GM06990 (cell line): ENCODE data around the gene LRBA.
"Not testable (repeated sequence)": the region's sequence is repeated elsewhere in the genome, so short reads cannot be mapped to it uniquely, and the experiment has no call there.

ENCODE experiments used
- DNase-seq: peaks from one replicate; pipeline ENCODE4 v3.0.0-alpha.2; 2011; ENCODE audit not compliant: insufficient read length; ENCODE audit errors: extremely low read depth
- H3K27me3 ChIP-seq: replicated peaks from 2 replicates; pipeline ENCODE4 v1.6.0; 2011; ENCODE audit warnings: low read length; ENCODE audit not compliant: control insufficient read depth, insufficient read depth
- H3K36me3 ChIP-seq: 2 replicates; pipeline ENCODE4 v1.5.1; 2011; ENCODE audit warnings: low read length; ENCODE audit not compliant: control insufficient read depth, insufficient read depth
- H3K4me3 ChIP-seq: replicated peaks from 2 replicates; pipeline ENCODE4 v1.5.1; 2011; ENCODE audit warnings: low read depth, mild to moderate bottlenecking, control low read depth, low read length
- CTCF ChIP-seq: IDR thresholded peaks from 2 replicates; pipeline ENCODE4 v1.5.1; 2011; ENCODE audit warnings: low read length, control low read depth, mild to moderate bottlenecking, inconsistent platforms; ENCODE audit not compliant: insufficient read depth, poor library complexity, severe bottlenecking

LRBA gene

GRCh38 chr4:150960818-150961217 is 54.3 kb downstream of the LRBA start:
- DNase-seq, result peak; percentile 21
- Histone ChIP-seq H3K36me3 (no peaks in the 10 kb centered on the region), H3K4me3 (no peak overlapping the region), H3K27me3 (no peaks in the 10 kb centered on the region)
- TF ChIP-seq CTCF, result peak; percentile 50

- H3K36me3 ChIP-seq, result no peaks in the 10 kb centered on the region
- peak; percentile 12 for TF ChIP-seq CTCF
- no peak for DNase-seq
- H3K4me3 ChIP-seq, result no peak overlapping the region
- no peaks in the 10 kb centered on the region for H3K27me3 ChIP-seq
These were observed 55.0 kb downstream of the LRBA start for GRCh38 chr4:150960079-150960478.

- not testable (repeated sequence) for H3K27me3 ChIP-seq, H3K36me3 ChIP-seq, H3K4me3 ChIP-seq, DNase-seq
These were observed 57.1 kb downstream of the LRBA start for GRCh38 chr4:150957981-150958380.

GRCh38 chr4:150957095-150957494 is 58.0 kb downstream of the LRBA start:
- not testable (repeated sequence) for H3K27me3 ChIP-seq, DNase-seq, H3K36me3 ChIP-seq, H3K4me3 ChIP-seq

GRCh38 chr4:150953916-150954315 is 61.2 kb downstream of the LRBA start:
- not testable (repeated sequence) for H3K27me3 ChIP-seq, H3K36me3 ChIP-seq, DNase-seq, H3K4me3 ChIP-seq

- H3K27me3 ChIP-seq, result no peaks in the 10 kb centered on the region
- no peak for TF ChIP-seq CTCF
- no peaks in the 10 kb centered on the region for H3K36me3 ChIP-seq
- H3K4me3 ChIP-seq, result no peak overlapping the region
- no peak for DNase-seq
These were observed 62.8 kb downstream of the LRBA start for GRCh38 chr4:150952167-150952845.

GRCh38 chr4:150950657-150951288 is 64.3 kb downstream of the LRBA start:
- Histone ChIP-seq H3K27me3 (no peaks in the 10 kb centered on the region), H3K36me3 (no peaks in the 10 kb centered on the region), H3K4me3 (no peak overlapping the region)
- TF ChIP-seq CTCF, result no peak
- DNase-seq, result no peak
